K562 (cell line): ENCODE data around the gene HDAC1. TPM values are rescaled to one million over a fixed set of nuclear protein-coding genes. Genes with fewer than 3 reads are reported as not detected.
A peak's percentile ranks its signal among the peaks of the same experiment; 100 is the strongest.

ENCODE experiments used
- ATAC-seq: fragments of 200-7000 bp; cut with Tn5 transposase; 3 replicates; pipeline ENCODE4 v1.9.1; 2020; ENCODE audit warnings: moderate library complexity
- BruUV-seq: library from RNA; stranded (reverse); fragments of 400-500 nt; replicated peaks from 2 replicates; lab custom pipeline; 2021; lab: Mats Ljungman, UMichigan
- CTCF ChIA-PET: fragments of 300-600 bp; formaldehyde crosslinking; extraction: SDS; loops from one replicate; lab custom pipeline; 2021; ENCODE audit warnings: low intra/inter-chr PET ratio; lab: Yijun Ruan, JAX
- POLR2A ChIA-PET: fragments of 300-600, 350-650 bp; sonication (Branson Sonifier 250); formaldehyde crosslinking; extraction: SDS; loops from one replicate; lab custom pipeline; 2021; ENCODE audit warnings: antibody characterized with exemption, inconsistent platforms; lab: Yijun Ruan, JAX
- DNase-seq, 4 experiments: peaks; one replicate each; pipeline versions ENCODE4 v3.0.0 to v3.0.0-alpha.2; 2011 to 2018; ENCODE audit warnings: low spot score in 3 of 4, mixed read lengths in 3 of 4; ENCODE audit errors: extremely low read depth in 1 of 4
- FAIRE-seq: peaks from 2 replicates; lab custom pipeline; 2011; peaks lifted over from hg19 to GRCh38; lab: Jason Lieb, UNC
- H2AFZ ChIP-seq: 2 replicates; pipeline ENCODE4 v1.6.0; 2011; ENCODE audit warnings: low read depth, low read length, control low read depth, inconsistent platforms
- H3K27ac ChIP-seq: fragments of 200-600 bp; 3 replicates; pipeline ENCODE4 v1.8.0; 2011; ENCODE audit warnings: low read depth, mild to moderate bottlenecking, control low read depth, inconsistent platforms, low read length, moderate library complexity, mixed read lengths; ENCODE audit errors: extremely low read depth
- H3K27me3 ChIP-seq, 2 experiments: fragments of 300-600 bp in 1 of 2; 2 replicates in 1 of 2; 3 replicates in 1 of 2; pipeline versions ENCODE4 v1.6.0 to v1.8.0; 2011; ENCODE audit warnings: inconsistent platforms in 2 of 2, low read length in 2 of 2, mild to moderate bottlenecking in 1 of 2, mixed read lengths in 1 of 2, moderate library complexity in 1 of 2; ENCODE audit not compliant: control insufficient read depth in 2 of 2, insufficient read depth in 2 of 2
- H3K36me3 ChIP-seq: fragments of 300-600 bp; 3 replicates; pipeline ENCODE4 v1.8.0; 2011; ENCODE audit warnings: mild to moderate bottlenecking, low read length, inconsistent platforms; ENCODE audit not compliant: control insufficient read depth, insufficient read depth
- H3K4me1 ChIP-seq, 2 experiments: fragments of 200-600 bp in 1 of 2; replicated peaks in 1 of 2; 2 replicates in 1 of 2; 3 replicates in 1 of 2; pipeline versions ENCODE4 v1.5.1 to v1.8.0; 2011; ENCODE audit warnings: inconsistent platforms in 2 of 2, low read length in 2 of 2, mild to moderate bottlenecking in 1 of 2, mixed read lengths in 1 of 2, moderate library complexity in 1 of 2; ENCODE audit not compliant: control insufficient read depth in 2 of 2, insufficient read depth in 2 of 2
- H3K4me2 ChIP-seq: 2 replicates; pipeline ENCODE4 v1.6.1; 2011; ENCODE audit warnings: low read length, control low read depth, inconsistent platforms, mixed read lengths; ENCODE audit not compliant: insufficient read depth
- H3K4me3 ChIP-seq: fragments of 200-600 bp; sonication (generic), shearing (Covaris generic); 2 replicates; pipeline ENCODE4 v1.5.1; 2016; ENCODE audit warnings: control low read depth, inconsistent platforms
- H3K79me2 ChIP-seq: fragments of 200-600 bp; 3 replicates; pipeline ENCODE4 v1.8.0; 2011; ENCODE audit warnings: low read length, inconsistent platforms; ENCODE audit not compliant: control insufficient read depth, insufficient read depth
- H3K9ac ChIP-seq, 2 experiments: 2 replicates each; pipeline versions ENCODE4 v1.6.0 to v1.6.1; 2011; ENCODE audit warnings: low read depth in 2 of 2, low read length in 2 of 2, control low read depth in 1 of 2, inconsistent platforms in 1 of 2, mild to moderate bottlenecking in 1 of 2, mixed read lengths in 1 of 2; ENCODE audit not compliant: insufficient read depth in 1 of 2
- H3K9me1 ChIP-seq: one replicate; pipeline ENCODE4 v1.6.0; 2011; ENCODE audit warnings: inconsistent platforms, mild to moderate bottlenecking, low read length, moderate library complexity; ENCODE audit not compliant: control insufficient read depth, insufficient read depth
- H3K9me3 ChIP-seq: replicated peaks from 2 replicates; pipeline ENCODE4 v1.5.1; 2011; ENCODE audit warnings: low read depth, low read length, inconsistent platforms; ENCODE audit not compliant: control insufficient read depth, insufficient read depth
- H4K20me1 ChIP-seq: replicated peaks from 2 replicates; pipeline ENCODE4 v1.6.1; 2011; ENCODE audit warnings: low read length, inconsistent platforms, mixed read lengths; ENCODE audit not compliant: control insufficient read depth, insufficient read depth
- ARHGAP35 ChIP-seq: fragments of 450-650 bp; IDR thresholded peaks from 2 replicates; pipeline ENCODE4 v1.6.1; 2018; ENCODE audit not compliant: partially characterized antibody
- CBX1 ChIP-seq: sonication (generic); IDR thresholded peaks from 2 replicates; pipeline ENCODE4 v1.6.1; 2016; ENCODE audit warnings: antibody characterized with exemption, low read depth, mild to moderate bottlenecking
- IRF1 ChIP-seq: sonication (generic); formaldehyde crosslinking; IDR thresholded peaks from 2 replicates; pipeline ENCODE4 v1.8.0; 2022; ENCODE audit warnings: missing genetic modification reagents, mild to moderate bottlenecking, borderline replicate concordance
- MCM5 ChIP-seq: fragments of 450-650 bp; IDR thresholded peaks from 2 replicates; pipeline ENCODE4 v1.6.1; 2016; ENCODE audit warnings: low read depth
- STAG1 ChIP-seq: sonication (generic); formaldehyde crosslinking; IDR thresholded peaks from 2 replicates; pipeline ENCODE4 v1.5.0; 2020; ENCODE audit warnings: missing genetic modification reagents, borderline replicate concordance
- TSHZ1 ChIP-seq: fragments of 250-450 bp; sonication (Bioruptor Pico); IDR thresholded peaks from 2 replicates; pipeline ENCODE4 v1.4.0; 2020; ENCODE audit warnings: mild to moderate bottlenecking, moderate library complexity
- ZNF274 ChIP-seq: IDR thresholded peaks from 2 replicates; pipeline ENCODE4 v1.6.1; 2011; ENCODE audit warnings: low read depth, mild to moderate bottlenecking, low read length, moderate library complexity, borderline replicate concordance
- WGBS: fragments of 100-300 bp; shearing (Covaris generic); methylation state at CpG from one replicate; pipeline ENCODE4 v1.1.6; 2016; ENCODE audit warnings: low coverage, mixed read lengths; ENCODE audit not compliant: insufficient coverage; ENCODE audit errors: missing lambda C conversion rate; 5-methylcytosine and 5-hydroxymethylcytosine counted together
- in situ Hi-C: fragments of 300-500 bp; cut with MboI; formaldehyde crosslinking; loops from 4 replicates; pipeline ENCODE4 v1.15.0; 2018; ENCODE audit warnings: inconsistent platforms, mixed read lengths
- intact Hi-C: fragments of 100-400 bp; cut with micrococcal nuclease; formaldehyde crosslinking; loops from 2 replicates; pipeline ENCODE4 v1.14.2; 2022
- polyA plus RNA-seq, 8 experiments: library from polyadenylated mRNA; depleted of rRNA in 4 of 8; stranded (reverse) in 5 of 8; unstranded in 3 of 8; fragments of >200 nt; fragmentation: Nextera tagmentation in 2 of 8; fragmentation: Illumina TruSeq in 1 of 8; extraction: Ambion mirVana in 2 of 8; extraction: Trizol in 1 of 8; gene quantifications; 2 replicates each; pipeline versions ENCODE4 v1.2.1 to v1.2.3, GENCODE V29; 2011 to 2014; ENCODE audit warnings: inconsistent platforms in 1 of 8, missing spikeins in 1 of 8
- total RNA-seq, 7 experiments: library from RNA; depleted of rRNA in 6 of 7; stranded (reverse); fragments of >200 nt in 6 of 7; fragmentation: Illumina TruSeq in 2 of 7; extraction: Trizol in 2 of 7; gene quantifications; 2 replicates each; pipeline versions ENCODE4 v1.2.1 to v1.2.3, GENCODE V29; 2011 to 2021; ENCODE audit warnings: low replicate concordance in 1 of 7

HDAC1 gene
- total and polyA plus RNA-seq, 9 of the 15 experiments (the other 6 are each of a cell fraction or from before 2014, with no cell fraction given), result 169 to 384 (median 193) TPM

- Histone ChIP-seq H3K4me2 (no peak overlapping the region), H2AFZ (peak overlapping the region; percentile 37), H4K20me1 (no peaks in the 10 kb centered on the region), H3K9me1 (no peaks in the 10 kb centered on the region), H3K79me2 (no peaks in the 10 kb centered on the region), H3K4me1 (peaks cover under 1 to 1% of the 10 kb centered on the region in 2 experiments; a peak in 4 of 5 replicates), H3K9ac (no peak overlapping the region), H3K27me3 (no peaks in the 10 kb centered on the region), H3K27ac (no peak overlapping the region), H3K4me3 (no peak overlapping the region), H3K9me3 (no peaks in the 10 kb centered on the region), H3K36me3 (no peaks in the 10 kb centered on the region)
- WGBS, result 39% methylated on average over 3 of the region's 3 CpGs
- BruUV-seq, result no TSS peak
- ChIA-PET POLR2A (no interaction called here), CTCF (no interaction called here)
- no peak for FAIRE-seq
- intact Hi-C loops, result no loop called here
- no peak for TF ChIP-seq ARHGAP35
- TF ChIP-seq STAG1 (CRISPR knock-in tag), result no peak
- ATAC-seq, result no peak
- in situ Hi-C loops, result no loop called here
- no peak for DNase-seq
Observed at GRCh38 chr1:32285658-32286057, 6.2 kb upstream of the HDAC1 start.

- H4K20me1 ChIP-seq, result no peaks in the 10 kb centered on the region
- peaks cover 6% of the 10 kb centered on the region; the same call in 1 of the 3 replicates for H3K79me2 ChIP-seq
- no peak for ATAC-seq
- no peak overlapping the region for H3K9ac ChIP-seq
- 81% methylated on average over 4 of the region's 4 CpGs for WGBS
- DNase-seq, result no peak
- ChIA-PET CTCF (no interaction called here), POLR2A (interaction anchor here (0.6 to 1.2 kb wide), 2 partner anchors 12 to 49 kb away, joined by 3 read pairs; partner anchors contain the start of gene MARCKSL1)
- in situ Hi-C loops, result no loop called here
- H3K27me3 ChIP-seq, result no peaks in the 10 kb centered on the region
- H3K9me3 ChIP-seq, result no peaks in the 10 kb centered on the region
- no peak for FAIRE-seq
- intact Hi-C loops, result no loop called here
- no TSS peak for BruUV-seq
- H3K4me3 ChIP-seq, result no peak overlapping the region
- peaks cover 5 to 11% of the 10 kb centered on the region in 2 experiments; a peak in 4 of 5 replicates for H3K4me1 ChIP-seq
- no peak overlapping the region for H2AFZ ChIP-seq
- no peak overlapping the region for H3K27ac ChIP-seq
- H3K4me2 ChIP-seq, result no peak overlapping the region
- no peaks in the 10 kb centered on the region for H3K9me1 ChIP-seq
- H3K36me3 ChIP-seq, result no peaks in the 10 kb centered on the region
- TF ChIP-seq IRF1 (no peak), CBX1 (no peak), TSHZ1 (CRISPR knock-in tag) (no peak), ZNF274 (no peak), MCM5 (no peak)
- TF ChIP-seq, all 486 proteins: peak for 0
Observed at GRCh38 chr1:32286763-32287162, 5.1 kb upstream of the HDAC1 start.
